Tibial nerve (tissue), 4 donors: Measurements from ENCODE around the gene FGFR3. TPM values are rescaled to one million over a fixed set of nuclear protein-coding genes. Genes with fewer than 3 reads are reported as not detected.

Experiments
- DNase-seq, 2 donors: peaks; one replicate each; pipeline ENCODE4 v3.0.0-alpha.2; 2019; ENCODE audit warnings: low spot score in 2 of 2
- H3K27ac ChIP-seq, 4 donors: fragments of 200-600 bp; sonication (generic) in 3 of 4; one replicate each; pipeline ENCODE4 v1.5.1; 2017 to 2019; ENCODE audit warnings: mild to moderate bottlenecking in 1 of 4
- H3K27me3 ChIP-seq, 2 donors: fragments of 200-600 bp; sonication (generic) in 1 of 2; one replicate each; pipeline versions ENCODE4 v1.5.1 to v1.6.0; 2017 to 2019
- H3K36me3 ChIP-seq, 3 donors: fragments of 200-600 bp; sonication (generic); one replicate each; pipeline ENCODE4 v1.5.1; 2018 to 2019
- H3K4me1 ChIP-seq, 4 donors: fragments of 200-600 bp; sonication (generic) in 3 of 4; one replicate each; pipeline ENCODE4 v1.5.1; 2017 to 2019
- H3K4me3 ChIP-seq, 4 donors: fragments of 200-600 bp; sonication (generic) in 3 of 4; one replicate each; pipeline ENCODE4 v1.5.1; 2017 to 2019; ENCODE audit warnings: mild to moderate bottlenecking in 1 of 4, moderate library complexity in 1 of 4
- H3K9me3 ChIP-seq, 4 donors: fragments of 200-600 bp; sonication (generic) in 3 of 4; one replicate each; pipeline ENCODE4 v1.5.1; 2017 to 2019
- EP300 ChIP-seq, 2 donors: sonication (generic); formaldehyde crosslinking; IDR thresholded peaks; one replicate each; pipeline ENCODE4 v1.6.1; 2017; ENCODE audit warnings: antibody characterized with exemption in 2 of 2, mild to moderate bottlenecking in 1 of 2
- POLR2A ChIP-seq, 2 donors: fragments of 450-650 bp; IDR thresholded peaks; one replicate each; pipeline ENCODE4 v1.6.1; 2017; ENCODE audit warnings: antibody characterized with exemption in 2 of 2, mild to moderate bottlenecking in 2 of 2, moderate library complexity in 2 of 2
- WGBS, 2 donors: methylation state at CpG; one replicate each; pipeline ENCODE4 v1.1.5; 2018; 5-methylcytosine and 5-hydroxymethylcytosine counted together
- total RNA-seq, 4 donors: library from RNA; depleted of rRNA; stranded (reverse); fragments of >200 nt; gene quantifications; one replicate each; pipeline ENCODE4 v1.1.0, GENCODE V29; 2016
- TF ChIP-seq, protein P1 (sequence below), 5 experiments: fragments of 200-600 bp in 3 of 5; fragments of 450-650 bp in 2 of 5; sonication (generic) in 3 of 5; IDR thresholded peaks; one replicate each; pipeline ENCODE4 v1.5.1; 2016 to 2019; ENCODE audit warnings: antibody characterized with exemption in 5 of 5, mild to moderate bottlenecking in 3 of 5, moderate library complexity in 2 of 5

FGFR3 gene
- total RNA-seq, 4 donors from 2014 or later: 2.7 to 11.2 (median 5.1) TPM

DNA sequence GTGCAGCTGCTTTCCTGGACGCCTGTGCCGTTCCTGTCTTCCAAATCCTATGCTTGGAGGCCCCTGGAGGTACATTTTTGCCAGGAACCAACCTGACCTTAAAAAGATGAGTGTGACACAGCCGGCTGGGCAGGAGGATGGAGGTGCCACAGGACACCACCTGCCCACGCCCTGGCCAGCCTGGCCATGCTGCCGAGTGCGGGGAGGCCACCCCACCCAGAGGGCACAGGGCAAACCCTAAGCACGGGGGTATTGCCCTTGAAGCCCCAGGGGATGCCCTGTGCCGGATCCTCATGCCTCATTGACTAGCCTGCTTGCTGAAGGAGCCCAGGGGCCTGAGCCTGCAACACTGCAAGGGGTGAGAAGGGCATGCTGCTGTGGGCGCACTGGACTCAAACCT, 20.1 kb downstream of the FGFR3 start:
- TF ChIP-seq, protein P1, sequence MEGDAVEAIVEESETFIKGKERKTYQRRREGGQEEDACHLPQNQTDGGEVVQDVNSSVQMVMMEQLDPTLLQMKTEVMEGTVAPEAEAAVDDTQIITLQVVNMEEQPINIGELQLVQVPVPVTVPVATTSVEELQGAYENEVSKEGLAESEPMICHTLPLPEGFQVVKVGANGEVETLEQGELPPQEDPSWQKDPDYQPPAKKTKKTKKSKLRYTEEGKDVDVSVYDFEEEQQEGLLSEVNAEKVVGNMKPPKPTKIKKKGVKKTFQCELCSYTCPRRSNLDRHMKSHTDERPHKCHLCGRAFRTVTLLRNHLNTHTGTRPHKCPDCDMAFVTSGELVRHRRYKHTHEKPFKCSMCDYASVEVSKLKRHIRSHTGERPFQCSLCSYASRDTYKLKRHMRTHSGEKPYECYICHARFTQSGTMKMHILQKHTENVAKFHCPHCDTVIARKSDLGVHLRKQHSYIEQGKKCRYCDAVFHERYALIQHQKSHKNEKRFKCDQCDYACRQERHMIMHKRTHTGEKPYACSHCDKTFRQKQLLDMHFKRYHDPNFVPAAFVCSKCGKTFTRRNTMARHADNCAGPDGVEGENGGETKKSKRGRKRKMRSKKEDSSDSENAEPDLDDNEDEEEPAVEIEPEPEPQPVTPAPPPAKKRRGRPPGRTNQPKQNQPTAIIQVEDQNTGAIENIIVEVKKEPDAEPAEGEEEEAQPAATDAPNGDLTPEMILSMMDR (IDR thresholded peaks at IDR 0.05): no peak
- TF ChIP-seq POLR2A (IDR thresholded peaks at IDR 0.05): no peak
- TF ChIP-seq EP300 (IDR thresholded peaks at IDR 0.05): no peak
- Histone ChIP-seq H3K9me3 (no peaks in the 10 kb centered on the region), H3K36me3 (peaks cover 0 to 74% (median 8%) of the 10 kb centered on the region in 3 donors), H3K4me3 (no peak overlapping the region), H3K27ac (no peak overlapping the region), H3K27me3 (no peaks in the 10 kb centered on the region), H3K4me1 (no peaks in the 10 kb centered on the region)
- 64 to 76% methylated on average over 8 to 9 of the region's 9 CpGs for WGBS, 2 donors
- no peak for DNase-seq

- no peaks in the 10 kb centered on the region for H3K27me3 ChIP-seq
- no peak overlapping the region for H3K4me3 ChIP-seq
- H3K9me3 ChIP-seq: no peaks in the 10 kb centered on the region
- no peak for DNase-seq
- WGBS, 2 donors: 53 to 64% methylated on average over 9 of the region's 9 CpGs
- no peak overlapping the region for H3K27ac ChIP-seq
- no peak for TF ChIP-seq POLR2A (IDR thresholded peaks at IDR 0.05)
- TF ChIP-seq, protein P1 (IDR thresholded peaks at IDR 0.05): no peak
- no peak for TF ChIP-seq EP300 (IDR thresholded peaks at IDR 0.05)
- no peaks in the 10 kb centered on the region for H3K4me1 ChIP-seq
- H3K36me3 ChIP-seq: peaks cover 0 to 81% (median 8%) of the 10 kb centered on the region in 3 donors
Observed at GRCh38 chr4:1813915-1814314, 20.8 kb downstream of the FGFR3 start.

- TF ChIP-seq POLR2A (IDR thresholded peaks at IDR 0.05): no peak
- TF ChIP-seq, protein P1 (IDR thresholded peaks at IDR 0.05): no peak
- no peak for DNase-seq
- peaks cover 0 to 86% (median 8%) of the 10 kb centered on the region in 3 donors for H3K36me3 ChIP-seq
- no peak overlapping the region for H3K27ac ChIP-seq
- WGBS, 2 donors: 93 to 98% methylated on average over 8 of the region's 8 CpGs
- H3K9me3 ChIP-seq: no peaks in the 10 kb centered on the region
- no peaks in the 10 kb centered on the region for H3K27me3 ChIP-seq
- H3K4me3 ChIP-seq: no peak overlapping the region
- no peaks in the 10 kb centered on the region for H3K4me1 ChIP-seq
Observed at GRCh38 chr4:1814453-1814852, 21.4 kb downstream of the FGFR3 start.

DNA sequence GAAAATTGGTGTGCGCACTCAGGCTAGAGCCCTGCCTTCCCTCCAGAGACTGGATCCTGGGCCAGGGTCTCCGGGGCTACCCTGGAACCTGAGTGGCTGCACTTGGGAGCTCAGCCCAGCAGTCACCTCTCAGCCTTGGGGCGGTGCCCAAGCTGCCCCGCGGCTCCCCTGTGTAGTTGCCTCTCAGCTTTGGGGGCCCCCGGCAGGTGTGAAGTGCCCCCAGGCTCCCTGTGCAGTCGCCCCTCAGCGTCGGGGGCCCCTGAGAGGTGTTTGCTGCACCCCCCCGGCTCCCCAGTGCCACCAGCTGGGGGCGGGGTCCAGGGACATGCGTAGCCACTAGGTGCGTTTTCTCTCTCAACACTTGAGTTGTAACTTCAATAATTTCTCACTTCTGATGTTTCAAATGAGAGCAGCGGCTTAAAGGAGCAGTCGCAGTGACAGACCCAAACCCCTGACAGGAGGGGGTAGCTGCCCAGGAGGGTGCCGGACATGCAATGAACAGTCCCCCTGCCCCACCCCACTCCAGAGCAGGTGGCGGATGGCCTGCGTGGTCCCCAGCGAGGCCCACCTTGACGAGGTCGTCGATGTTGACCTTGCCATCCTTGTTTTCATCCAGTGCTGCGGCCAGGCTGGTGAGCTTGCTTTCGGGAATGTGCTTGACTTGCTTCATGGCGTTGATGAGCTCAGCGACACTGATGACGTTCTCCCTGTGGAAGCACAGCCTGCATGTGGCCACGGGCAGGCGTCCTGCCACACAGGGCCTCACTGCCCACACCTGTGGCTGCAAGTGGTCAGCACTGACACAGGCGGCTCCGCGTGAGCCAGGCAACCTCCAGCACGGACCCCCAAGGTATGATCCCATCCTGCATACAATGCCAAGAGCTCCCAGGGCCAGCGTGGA, 22.3 kb downstream of the FGFR3 start:
- Histone ChIP-seq H3K9me3 (no peaks in the 10 kb centered on the region), H3K27ac (no peak overlapping the region), H3K4me3 (no peak overlapping the region), H3K27me3 (no peaks in the 10 kb centered on the region), H3K36me3 (peaks cover 0 to 95% (median 8%) of the 10 kb centered on the region in 3 donors), H3K4me1 (no peaks in the 10 kb centered on the region)
- WGBS, 2 donors: 86 to 94% methylated on average over 29 to 33 of the region's 34 CpGs
- TF ChIP-seq, protein P1 (IDR thresholded peaks at IDR 0.05): no peak
- no peak for TF ChIP-seq EP300 (IDR thresholded peaks at IDR 0.05)
- TF ChIP-seq POLR2A (IDR thresholded peaks at IDR 0.05): no peak
- no peak for DNase-seq
